ENCODE results near the gene ADAM10.

DNA sequence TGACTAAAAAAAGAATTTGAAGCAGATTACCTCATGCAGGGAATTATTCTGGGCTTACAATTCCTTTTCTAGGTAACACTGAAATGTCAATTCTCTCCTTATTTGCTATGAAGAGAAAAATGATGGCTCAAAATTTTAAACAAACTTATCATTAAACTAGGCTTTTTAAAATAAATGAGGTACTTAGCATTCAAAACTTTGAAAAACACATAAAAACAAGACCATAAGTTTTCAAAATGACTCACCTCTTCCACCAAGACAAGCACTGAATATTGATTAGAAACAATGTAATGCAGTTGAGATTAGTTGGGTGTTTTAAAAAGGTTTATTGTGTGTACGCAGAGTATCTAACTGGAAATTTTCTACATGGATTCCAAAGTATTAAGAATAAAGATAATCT, 154.6 kb downstream of the ADAM10 start:
- TF ChIP-seq CTCF (IDR thresholded peaks at IDR 0.05 in 4 of 5, conservative IDR thresholded peaks at IDR 0.05 in 1 of 5) (no peak), POLR2A (IDR thresholded peaks at IDR 0.05) (no peak)
